ENCODE results near the gene ATP13A2.
A peak's percentile ranks its signal among the peaks of the same experiment; 100 is the strongest.

The ATP13A2 gene

GRCh38 chr1:17023102-17023501 lies 11.4 kb upstream of the ATP13A2 start:
- no peak for DNase-seq (ENCODE audit: low read depth)
- H3K4me3 ChIP-seq (ENCODE audit: low read length): no peak overlapping the region
- TF ChIP-seq CTCF (IDR thresholded peaks at IDR 0.05; ENCODE audit: insufficient read depth, low read depth, low read length, missing control alignments): no peak

- no peak for DNase-seq (ENCODE audit: low read depth)
- no peak for TF ChIP-seq CTCF (IDR thresholded peaks at IDR 0.05; ENCODE audit: insufficient read depth, low read depth, low read length, missing control alignments)
- H3K4me3 ChIP-seq (ENCODE audit: low read length): no peak overlapping the region
These were observed 10.2 kb upstream of the ATP13A2 start for GRCh38 chr1:17021896-17022295.

GRCh38 chr1:17020502-17020901 lies 8.8 kb upstream of the ATP13A2 start:
- no peak for TF ChIP-seq CTCF (IDR thresholded peaks at IDR 0.05; ENCODE audit: insufficient read depth, low read depth, low read length, missing control alignments)
- H3K4me3 ChIP-seq (ENCODE audit: low read length): no peak overlapping the region
- no peak for DNase-seq (ENCODE audit: low read depth)

GRCh38 chr1:17018849-17019248 lies 7.1 kb upstream of the ATP13A2 start:
- no peak overlapping the region for H3K4me3 ChIP-seq (ENCODE audit: low read length)
- no peak for DNase-seq (ENCODE audit: low read depth)
- TF ChIP-seq CTCF (IDR thresholded peaks at IDR 0.05; ENCODE audit: insufficient read depth, low read depth, low read length, missing control alignments): no peak

- DNase-seq (ENCODE audit: low read depth): no peak
- TF ChIP-seq CTCF (IDR thresholded peaks at IDR 0.05; ENCODE audit: insufficient read depth, low read depth, low read length, missing control alignments): no peak
- H3K4me3 ChIP-seq (ENCODE audit: low read length): no peak overlapping the region
These were observed 5.7 kb upstream of the ATP13A2 start for GRCh38 chr1:17017435-17017834.

GRCh38 chr1:17016317-17016661 lies 4.6 kb upstream of the ATP13A2 start:
- TF ChIP-seq CTCF (IDR thresholded peaks at IDR 0.05; ENCODE audit: insufficient read depth, low read depth, low read length, missing control alignments): no peak
- DNase-seq (ENCODE audit: low read depth): peak; percentile 82
- H3K4me3 ChIP-seq (ENCODE audit: low read length): no peak overlapping the region

GRCh38 chr1:17014671-17015567 lies 3.2 kb upstream of the ATP13A2 start:
- no peak for DNase-seq (ENCODE audit: low read depth)
- no peak for TF ChIP-seq CTCF (IDR thresholded peaks at IDR 0.05; ENCODE audit: insufficient read depth, low read depth, low read length, missing control alignments)

More at GRCh38 chr1:17014671-17015567, 3.2 kb upstream of the ATP13A2 start:
- H3K4me3 ChIP-seq (ENCODE audit: low read length): no peak overlapping the region

All from epithelial cell of esophagus (primary cell).